GM21515 (cell line): ENCODE data around the gene PPP1R15B.

ENCODE experiments used
- ATAC-seq: cut with Tn5 transposase; IDR thresholded peaks from one replicate; pipeline ENCODE4 v1.9.1; 2021; ENCODE audit not compliant: unreplicated experiment

PPP1R15B gene

DNA sequence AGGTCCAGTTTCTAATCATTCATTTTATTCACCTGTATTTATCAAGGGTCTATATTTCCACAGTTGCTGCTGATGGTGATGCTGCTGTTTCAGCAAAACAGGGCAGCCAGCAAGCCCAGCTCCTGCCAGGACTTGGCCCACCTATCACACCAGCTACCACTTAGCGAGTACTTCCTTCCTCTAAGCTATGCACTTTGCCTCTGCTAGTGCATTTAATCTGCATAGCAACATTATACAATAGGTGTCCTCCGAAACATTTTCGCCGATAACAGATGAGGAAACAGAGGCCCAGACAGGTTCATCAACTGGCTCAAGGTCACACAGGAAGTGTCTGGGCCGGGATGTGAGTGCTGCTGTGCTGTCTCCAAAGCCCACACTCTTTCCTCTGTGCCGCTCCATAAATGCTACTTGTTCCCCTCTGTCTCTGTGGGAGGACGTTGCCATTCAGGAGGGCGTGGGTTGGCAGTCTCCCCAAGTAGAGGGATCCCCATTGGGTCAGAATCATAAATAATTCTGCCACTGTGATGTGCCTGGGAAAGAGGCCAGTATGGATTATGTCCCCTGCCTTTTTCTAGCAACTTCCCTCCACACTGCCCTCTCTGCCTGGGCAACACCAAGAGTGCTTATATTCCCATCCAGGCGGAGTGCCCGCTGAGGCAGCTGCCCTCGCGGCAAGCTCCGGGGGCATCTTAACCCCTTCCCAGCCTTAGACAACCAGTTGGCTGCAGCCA, 42.5 kb downstream of the PPP1R15B start:
- no peak for ATAC-seq

DNA sequence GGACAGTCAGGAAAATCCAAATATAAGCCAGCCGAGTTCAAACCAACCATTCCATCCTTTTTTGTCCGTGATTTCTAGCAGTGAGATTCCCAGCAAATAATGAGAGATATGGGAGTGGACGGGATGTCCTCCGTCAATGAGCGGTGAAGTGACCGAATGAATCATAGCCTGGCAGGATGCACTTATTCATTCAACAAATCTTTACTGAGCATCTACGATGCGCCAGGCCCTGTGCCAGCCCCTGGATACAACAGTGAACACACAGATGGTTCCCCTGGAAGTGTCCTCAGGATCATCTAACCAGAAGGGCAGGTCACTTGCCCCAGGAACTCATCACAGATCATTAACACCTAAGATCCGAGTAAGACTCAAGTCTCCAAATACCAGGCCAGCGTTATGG, 43.7 kb downstream of the PPP1R15B start:
- no peak for ATAC-seq

DNA sequence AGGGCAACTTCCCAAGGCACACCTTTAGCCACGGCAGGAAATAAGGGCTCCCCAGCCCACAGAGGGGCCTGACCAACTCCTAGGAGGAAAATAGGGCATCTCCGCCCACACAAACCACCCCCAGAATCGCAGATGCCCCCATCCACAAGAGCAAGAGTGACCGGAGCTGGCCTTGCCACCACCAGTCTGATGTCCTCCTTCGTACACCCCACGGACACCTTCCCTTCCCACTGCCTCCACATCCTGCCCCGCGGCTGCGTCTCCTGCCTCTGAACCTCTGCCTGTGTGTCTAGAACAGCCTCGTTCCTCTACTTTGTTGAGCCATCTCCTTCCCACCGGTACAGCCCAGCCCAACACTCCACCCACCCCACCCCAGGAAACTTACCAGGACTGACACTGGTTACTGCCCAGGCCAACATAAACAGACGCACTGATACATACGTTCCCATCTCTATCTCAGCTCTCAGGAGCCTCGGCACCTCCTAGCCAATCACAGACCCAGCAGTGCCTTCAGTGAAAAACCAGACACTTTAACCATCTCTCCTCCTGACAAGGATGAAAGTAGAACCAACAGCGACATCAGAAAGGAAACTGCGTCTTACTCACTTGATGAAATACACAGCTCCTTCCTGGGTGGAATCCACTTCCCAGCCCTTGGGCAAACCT, 44.3 kb downstream of the PPP1R15B start:
- ATAC-seq, result no peak

DNA sequence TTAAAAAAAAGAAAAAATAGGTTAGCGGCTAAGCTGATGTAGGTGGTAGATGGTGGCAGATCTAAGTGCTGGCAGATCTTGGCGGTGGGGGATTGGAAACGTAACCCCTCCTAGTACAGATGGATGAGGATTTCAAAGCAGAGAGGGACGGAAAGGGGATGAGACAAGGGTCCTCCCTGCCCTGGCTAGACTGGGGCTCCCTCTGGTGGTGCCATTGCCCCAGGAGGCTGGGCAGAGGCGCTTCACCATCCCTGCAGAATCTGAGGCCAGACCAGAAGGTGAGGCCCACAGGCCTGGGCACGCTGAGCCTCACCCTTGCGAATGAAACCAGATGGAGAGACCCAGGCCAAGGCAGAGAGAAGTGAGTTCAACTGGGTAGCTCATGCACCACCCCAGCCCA, 44.9 kb downstream of the PPP1R15B start:
- ATAC-seq, result no peak

DNA sequence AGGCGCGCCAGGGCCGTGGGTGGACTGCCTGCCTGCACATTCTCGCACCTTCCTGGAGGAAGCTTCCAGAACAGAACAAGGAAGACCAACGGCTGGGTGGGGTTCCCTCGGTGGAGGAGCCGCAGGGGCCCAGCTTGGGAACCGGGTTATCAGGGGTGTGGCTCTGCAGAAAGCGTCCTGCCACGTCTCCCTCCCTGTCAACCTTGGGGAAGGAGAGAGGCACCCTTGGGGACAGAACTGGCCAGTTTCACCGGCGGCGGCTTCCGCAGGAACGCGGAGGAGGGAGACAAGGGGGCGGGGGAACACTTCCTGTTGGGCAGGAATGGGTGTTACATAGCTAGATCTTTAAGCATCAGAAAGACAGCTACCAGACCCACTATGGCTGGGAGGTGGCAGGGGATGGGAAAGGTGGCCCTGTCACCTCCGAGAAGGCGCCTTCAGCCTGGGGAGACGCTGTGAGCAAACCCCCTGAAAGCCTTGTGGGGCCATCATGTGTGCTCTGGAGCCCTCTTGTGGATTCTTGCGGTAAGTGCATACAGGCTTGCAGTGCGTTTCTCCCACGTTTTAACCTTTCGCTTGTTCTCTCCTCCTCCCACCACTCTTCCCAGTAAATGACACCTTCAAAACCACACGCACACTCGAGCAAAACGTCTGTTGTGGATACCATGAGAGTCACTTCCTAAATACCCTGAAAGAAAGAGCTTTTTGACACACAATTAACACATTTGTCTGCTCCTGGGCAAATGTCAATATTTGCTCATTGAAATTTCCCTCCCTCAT, 48.1 kb downstream of the PPP1R15B start:
- ATAC-seq, result peak; percentile 65

DNA sequence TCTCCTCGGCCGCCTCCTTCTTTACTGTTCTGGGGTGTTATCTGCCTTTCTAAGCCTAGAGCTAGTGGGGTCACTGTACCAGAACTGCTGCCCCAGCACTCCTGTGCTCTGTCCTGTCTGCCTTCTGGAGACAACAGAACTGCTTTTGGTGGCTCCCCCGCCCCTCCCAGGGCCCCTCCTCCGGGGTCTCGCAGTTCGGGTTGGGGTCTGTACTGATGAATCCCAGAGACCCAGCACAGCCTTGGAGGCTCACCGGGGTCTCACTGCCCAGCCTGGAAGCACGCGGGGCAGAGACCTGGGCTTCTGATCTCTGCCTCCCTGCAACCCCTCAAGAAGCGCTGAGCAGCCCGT, 48.7 kb downstream of the PPP1R15B start:
- ATAC-seq, result no peak

DNA sequence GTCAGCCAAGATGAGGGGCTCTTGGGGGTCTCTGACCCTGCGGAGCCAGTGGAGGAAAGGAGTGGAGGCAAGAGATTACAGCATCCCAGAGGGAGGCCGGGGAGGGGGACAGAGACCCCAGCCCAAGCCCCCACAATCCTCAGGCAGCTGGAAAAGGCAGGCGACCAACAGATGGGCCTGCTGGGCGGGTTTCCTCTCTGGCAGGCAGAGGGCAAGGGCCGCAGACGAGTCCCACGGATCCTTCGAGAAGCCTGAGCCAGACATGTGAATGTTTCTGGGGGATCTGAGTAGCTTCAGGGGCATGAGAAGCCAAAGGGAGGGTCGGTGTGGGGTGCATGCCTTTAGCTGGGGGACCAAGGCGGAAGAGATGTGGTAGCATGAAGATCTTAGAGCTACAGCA, 49.8 kb downstream of the PPP1R15B start:
- no peak for ATAC-seq

DNA sequence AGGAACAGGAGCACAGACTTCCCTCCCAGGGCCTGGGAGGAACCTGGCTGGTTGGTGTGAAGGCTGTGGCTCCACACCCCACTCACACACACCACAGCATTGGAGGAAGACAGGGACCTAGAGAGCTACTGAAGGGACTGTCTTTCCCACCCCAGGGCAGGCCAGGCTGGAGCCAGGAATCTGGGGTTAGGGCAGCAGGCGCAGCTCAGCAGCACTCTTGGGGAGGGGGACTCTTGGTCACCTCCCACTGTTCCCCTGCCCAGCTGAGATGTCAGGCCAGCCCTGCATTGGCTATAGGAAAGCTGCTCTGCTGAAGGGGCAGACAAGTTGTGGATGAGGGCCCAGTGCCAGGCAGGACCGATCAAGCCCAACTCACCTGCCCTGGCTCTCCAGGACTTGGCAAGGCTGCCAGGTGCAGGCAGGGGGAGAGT, 50.3 kb downstream of the PPP1R15B start:
- no peak for ATAC-seq

DNA sequence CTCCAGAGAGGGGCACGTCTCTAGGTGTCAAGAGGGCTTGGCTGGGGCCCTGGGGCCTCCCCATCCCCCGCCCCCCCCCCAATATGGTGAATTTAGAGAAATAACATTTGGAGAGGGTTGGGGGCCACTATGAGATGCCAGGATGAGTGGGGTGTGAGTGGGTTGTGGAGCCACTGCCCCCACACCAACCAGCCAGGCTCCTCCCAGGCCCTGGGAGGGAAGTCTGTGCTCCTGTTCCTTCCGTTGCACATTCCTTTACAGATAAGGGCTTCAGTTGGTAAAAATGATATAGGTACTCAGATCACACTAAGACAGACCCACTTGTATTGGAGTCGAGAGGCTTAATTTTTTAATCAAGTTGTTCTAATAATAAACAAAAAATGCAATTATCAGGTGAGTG, 51.3 kb downstream of the PPP1R15B start:
- ATAC-seq, result no peak

DNA sequence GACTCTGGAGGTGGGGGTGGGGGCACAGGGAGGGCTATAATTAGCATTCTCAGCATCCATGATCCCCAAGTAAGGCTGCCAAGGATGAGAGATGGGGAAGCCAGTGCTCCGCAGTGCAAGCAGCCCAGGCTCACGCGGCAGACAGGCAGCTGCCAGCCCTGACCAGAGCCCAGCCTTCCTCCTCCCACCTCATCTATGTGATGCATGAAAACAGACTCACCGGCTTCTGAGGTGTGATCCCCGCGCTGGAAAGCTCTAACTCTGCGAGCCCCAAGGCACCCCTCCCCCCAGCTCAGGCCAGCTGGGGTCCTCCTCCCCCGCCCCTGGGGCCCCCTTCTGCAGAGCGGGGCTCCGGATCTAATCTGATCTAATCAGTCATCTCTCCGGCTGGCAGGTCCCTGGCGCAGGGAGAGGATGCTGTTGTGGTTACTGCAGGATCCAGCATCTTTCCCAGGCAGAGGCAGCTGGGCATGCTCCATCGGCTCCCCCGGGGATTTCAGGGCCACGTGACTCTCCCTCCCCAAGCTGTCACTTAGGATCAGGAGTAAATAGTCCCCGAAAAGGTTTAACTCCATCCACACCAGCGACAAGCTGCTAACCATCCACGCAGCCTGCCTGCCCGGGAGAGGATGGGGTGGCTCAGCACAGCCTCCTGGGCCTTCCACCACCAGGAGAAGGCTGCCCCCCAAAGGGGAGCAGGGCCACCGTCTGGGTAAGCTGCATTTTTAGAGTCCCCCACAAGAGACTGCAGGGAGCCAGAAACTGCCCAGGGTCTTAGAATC, 52.0 kb downstream of the PPP1R15B start, which contains the start of gene PLEKHA6:
Gene PLEKHA6, minus strand, starts transcription at position 456 of the 782 bp plus-strand sequence. CDS start 86,202 bp downstream, outside the sequence.
- no peak for ATAC-seq

DNA sequence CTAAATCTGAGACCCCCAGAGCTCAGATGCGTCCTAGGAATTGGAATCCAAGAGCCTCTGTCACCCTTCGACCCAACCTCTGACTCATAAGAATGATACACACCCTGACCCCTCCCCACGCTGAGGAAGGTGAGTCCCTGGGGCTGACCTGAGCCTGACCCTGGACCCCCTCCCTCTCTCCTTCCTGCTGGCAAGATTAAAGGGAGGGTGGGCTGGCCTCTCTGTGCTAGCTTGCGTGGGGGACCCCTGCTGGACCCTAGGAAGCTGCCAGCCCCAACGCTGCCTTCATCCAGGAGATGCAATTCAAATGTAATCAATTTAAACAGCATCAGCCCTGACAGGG, 52.5 kb downstream of the PPP1R15B start:
- no peak for ATAC-seq

DNA sequence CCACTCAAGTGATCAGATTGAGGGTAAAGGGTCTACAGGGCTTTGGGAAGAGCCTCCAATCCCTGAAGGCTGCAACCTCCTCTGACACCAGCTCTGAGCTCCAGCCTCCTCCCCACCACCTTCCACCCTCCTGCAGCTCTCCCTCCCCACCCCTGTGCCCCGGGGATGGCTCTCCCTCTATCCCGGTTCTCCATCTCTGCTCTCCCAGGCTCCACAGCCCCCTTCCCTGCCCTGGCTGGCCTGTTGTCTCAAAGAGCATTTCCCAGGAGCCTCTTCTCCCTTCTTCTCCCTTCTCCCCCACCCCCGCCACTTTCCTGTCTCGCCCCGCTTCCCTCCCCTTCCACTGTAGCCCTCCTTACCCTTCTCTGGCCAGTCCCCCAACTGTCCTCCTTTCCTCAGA, 53.0 kb downstream of the PPP1R15B start:
- no peak for ATAC-seq

DNA sequence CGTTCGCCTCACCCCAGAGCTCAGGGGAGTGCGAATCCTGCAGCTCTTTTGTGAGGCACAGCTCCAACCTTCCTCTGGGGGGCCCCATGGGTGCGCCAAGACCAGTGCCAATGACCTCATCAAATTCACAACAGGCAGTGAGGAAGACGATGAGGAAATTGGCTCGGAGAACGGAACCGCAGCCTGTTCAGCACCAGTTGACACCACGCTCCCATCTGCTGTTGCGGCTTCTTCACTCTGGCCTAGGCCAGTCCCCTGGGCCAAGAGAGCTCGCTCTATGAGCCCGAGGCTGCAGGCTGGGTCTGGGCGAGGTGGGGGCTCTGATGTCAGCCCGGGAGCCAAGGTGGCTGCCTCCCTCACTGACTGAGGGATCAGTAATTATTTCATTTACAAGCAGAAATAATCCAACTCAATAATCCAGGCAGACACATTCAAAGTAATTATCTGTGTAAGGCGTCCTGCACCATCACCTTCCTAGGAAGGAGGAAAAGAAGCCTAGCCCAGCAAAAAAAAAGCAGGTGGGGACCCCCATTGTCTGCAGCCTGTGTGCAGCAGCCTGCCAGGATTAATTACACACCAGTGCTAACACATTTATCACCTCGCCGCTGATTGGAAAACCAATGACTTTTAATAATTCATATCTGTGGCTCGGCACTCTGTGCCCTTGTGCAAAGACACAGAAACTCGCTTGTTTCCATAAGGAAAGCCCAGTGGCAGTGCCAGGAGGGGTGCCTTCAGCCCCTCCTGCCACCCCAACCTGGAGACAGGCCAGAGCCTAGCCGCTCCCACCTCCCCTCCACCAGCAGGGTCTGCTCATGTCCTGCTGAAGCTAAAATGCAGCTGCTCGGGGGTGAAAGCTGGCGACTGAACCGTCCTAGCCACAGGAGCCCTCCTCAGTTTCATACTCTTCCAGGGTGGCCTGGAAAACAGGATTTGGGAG, 53.8 kb downstream of the PPP1R15B start:
- no peak for ATAC-seq

DNA sequence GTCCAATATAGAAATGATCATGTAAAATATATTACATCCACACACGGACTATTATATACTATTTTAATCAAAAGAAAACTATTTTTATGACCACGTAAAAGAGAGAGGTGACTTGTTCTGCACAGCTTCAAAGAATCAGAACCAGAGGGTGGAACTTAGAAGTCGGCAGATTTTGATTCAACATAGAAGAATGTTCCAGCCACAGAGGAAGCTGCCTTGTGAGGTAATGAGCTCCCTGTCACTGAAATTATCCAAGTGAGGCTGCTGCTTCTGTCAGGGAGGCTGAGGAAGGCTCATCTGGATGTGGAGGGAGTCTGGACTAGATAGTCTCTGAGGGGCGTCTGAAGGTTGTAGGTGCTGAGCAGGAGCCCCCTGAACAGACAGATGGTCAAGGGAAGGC, 54.6 kb downstream of the PPP1R15B start:
- no peak for ATAC-seq

DNA sequence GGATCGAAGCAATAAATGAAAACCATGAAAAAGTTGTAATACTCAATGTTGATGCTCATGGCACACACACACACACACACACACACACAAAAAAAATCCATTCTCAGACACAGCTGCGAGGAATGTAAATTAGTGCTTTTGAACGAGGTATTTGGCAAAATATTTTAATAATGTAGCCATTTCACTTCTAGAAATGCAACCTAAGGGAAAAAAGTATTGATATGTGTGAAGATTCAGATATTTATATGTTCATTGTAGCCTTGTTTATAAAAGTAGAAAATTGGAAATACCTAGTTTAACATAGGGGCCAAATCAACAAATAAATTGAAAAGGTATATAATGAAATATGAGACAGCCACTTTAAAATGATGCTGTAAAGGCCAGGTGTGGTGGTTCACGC, 55.7 kb downstream of the PPP1R15B start:
- no peak for ATAC-seq

DNA sequence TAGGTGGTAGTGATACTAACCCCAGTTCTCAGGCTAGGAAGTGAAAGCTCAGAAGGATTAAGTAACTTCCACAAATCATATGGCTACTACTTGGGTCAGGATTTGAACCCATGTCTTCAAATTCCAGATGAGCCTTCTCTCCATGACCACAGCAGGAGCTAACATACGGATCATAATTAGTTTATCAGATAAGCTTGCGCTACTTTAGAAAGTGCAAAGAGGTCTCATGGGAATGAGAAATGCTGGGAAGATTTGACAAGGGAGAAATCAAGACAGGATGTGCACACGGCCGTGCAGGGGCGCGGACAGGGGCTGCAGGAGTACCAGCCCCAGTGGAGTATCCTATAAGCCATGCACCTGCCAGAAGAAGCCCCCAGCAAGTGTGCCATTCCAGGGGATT, 57.0 kb downstream of the PPP1R15B start:
- ATAC-seq, result no peak
